Measurements from ENCODE around the gene TMED10. TPM values are rescaled to one million over a fixed set of nuclear protein-coding genes. Genes with fewer than 3 reads are reported as not detected.

The TMED10 gene
- total RNA-seq, 1 donor from 2014 or later = 361 TPM

- Mint-ChIP-seq H3K4me3 (ENCODE audit: unreplicated experiment) (no peak overlapping the region), H3K27me3 (ENCODE audit: low read depth) (no peaks in the 10 kb centered on the region), H3K27ac (ENCODE audit: unreplicated experiment) (no peak overlapping the region), H3K36me3 (ENCODE audit: low read depth) (no peaks in the 10 kb centered on the region), H3K4me1 (ENCODE audit: low read depth) (peaks cover 35% of the 10 kb centered on the region), H3K9me3 (ENCODE audit: low read depth) (no peaks in the 10 kb centered on the region)
- DNase-seq (ENCODE audit: low spot score) = no peak
- no peak for TF ChIP-seq CTCF (IDR thresholded peaks at IDR 0.05)
These were observed 20.1 kb upstream of the TMED10 start for GRCh38 chr14:75196468-75196867.

GRCh38 chr14:75196064-75196463, 19.7 kb upstream of the TMED10 start:
- H3K4me3 Mint-ChIP-seq (ENCODE audit: unreplicated experiment) = no peak overlapping the region
- no peak for TF ChIP-seq CTCF (IDR thresholded peaks at IDR 0.05)
- H3K4me1 Mint-ChIP-seq (ENCODE audit: low read depth) = peaks cover 35% of the 10 kb centered on the region
- DNase-seq (ENCODE audit: low spot score) = no peak
- H3K36me3 Mint-ChIP-seq (ENCODE audit: low read depth) = no peaks in the 10 kb centered on the region
- no peak overlapping the region for H3K27ac Mint-ChIP-seq (ENCODE audit: unreplicated experiment)
- no peaks in the 10 kb centered on the region for H3K27me3 Mint-ChIP-seq (ENCODE audit: low read depth)
- H3K9me3 Mint-ChIP-seq (ENCODE audit: low read depth) = no peaks in the 10 kb centered on the region

- DNase-seq (ENCODE audit: low spot score) = no peak
- H3K27ac Mint-ChIP-seq (ENCODE audit: unreplicated experiment) = no peak overlapping the region
- H3K4me3 Mint-ChIP-seq (ENCODE audit: unreplicated experiment) = no peak overlapping the region
- peaks cover 6% of the 10 kb centered on the region for H3K9me3 Mint-ChIP-seq (ENCODE audit: low read depth)
- TF ChIP-seq CTCF (IDR thresholded peaks at IDR 0.05) = no peak
- H3K27me3 Mint-ChIP-seq (ENCODE audit: low read depth) = no peaks in the 10 kb centered on the region
- peaks cover 2% of the 10 kb centered on the region for H3K4me1 Mint-ChIP-seq (ENCODE audit: low read depth)
- no peaks in the 10 kb centered on the region for H3K36me3 Mint-ChIP-seq (ENCODE audit: low read depth)
These were observed 14.7 kb upstream of the TMED10 start for GRCh38 chr14:75191100-75191499.

- Mint-ChIP-seq H3K36me3 (ENCODE audit: low read depth) (no peaks in the 10 kb centered on the region), H3K27ac (ENCODE audit: unreplicated experiment) (no peak overlapping the region), H3K4me1 (ENCODE audit: low read depth) (peaks cover 7% of the 10 kb centered on the region), H3K9me3 (ENCODE audit: low read depth) (peaks cover 6% of the 10 kb centered on the region), H3K4me3 (ENCODE audit: unreplicated experiment) (no peak overlapping the region), H3K27me3 (ENCODE audit: low read depth) (no peaks in the 10 kb centered on the region)
- no peak for DNase-seq (ENCODE audit: low spot score)
- TF ChIP-seq CTCF (IDR thresholded peaks at IDR 0.05) = no peak
These were observed 13.6 kb upstream of the TMED10 start for GRCh38 chr14:75190023-75190422.

- DNase-seq (ENCODE audit: low spot score) = no peak
- no peak for TF ChIP-seq CTCF (IDR thresholded peaks at IDR 0.05)
- Mint-ChIP-seq H3K27me3 (ENCODE audit: low read depth) (no peaks in the 10 kb centered on the region), H3K9me3 (ENCODE audit: low read depth) (peaks cover 6% of the 10 kb centered on the region), H3K4me1 (ENCODE audit: low read depth) (peaks cover 19% of the 10 kb centered on the region), H3K4me3 (ENCODE audit: unreplicated experiment) (no peak overlapping the region), H3K27ac (ENCODE audit: unreplicated experiment) (no peak overlapping the region), H3K36me3 (ENCODE audit: low read depth) (no peaks in the 10 kb centered on the region)
These were observed 12.3 kb upstream of the TMED10 start for GRCh38 chr14:75188520-75189268.
